Sigmoid colon (tissue), 3 donors: ENCODE data around the gene RAD21L1.

Experiments used
- POLR2A ChIP-seq, 2 donors: fragments of 450-650 bp; IDR thresholded peaks; one replicate each; pipeline ENCODE4 v1.6.1; 2016; ENCODE audit warnings: antibody characterized with exemption in 2 of 2, mild to moderate bottlenecking in 2 of 2, moderate library complexity in 2 of 2
- TF ChIP-seq, protein P1 (sequence below), 4 experiments: fragments of 450-650 bp in 3 of 4; fragments of 200-600 bp in 1 of 4; IDR thresholded peaks; one replicate each; pipeline ENCODE4 v1.5.1; 2016 to 2019; ENCODE audit warnings: antibody characterized with exemption in 4 of 4, mild to moderate bottlenecking in 3 of 4, moderate library complexity in 2 of 4

DNA sequence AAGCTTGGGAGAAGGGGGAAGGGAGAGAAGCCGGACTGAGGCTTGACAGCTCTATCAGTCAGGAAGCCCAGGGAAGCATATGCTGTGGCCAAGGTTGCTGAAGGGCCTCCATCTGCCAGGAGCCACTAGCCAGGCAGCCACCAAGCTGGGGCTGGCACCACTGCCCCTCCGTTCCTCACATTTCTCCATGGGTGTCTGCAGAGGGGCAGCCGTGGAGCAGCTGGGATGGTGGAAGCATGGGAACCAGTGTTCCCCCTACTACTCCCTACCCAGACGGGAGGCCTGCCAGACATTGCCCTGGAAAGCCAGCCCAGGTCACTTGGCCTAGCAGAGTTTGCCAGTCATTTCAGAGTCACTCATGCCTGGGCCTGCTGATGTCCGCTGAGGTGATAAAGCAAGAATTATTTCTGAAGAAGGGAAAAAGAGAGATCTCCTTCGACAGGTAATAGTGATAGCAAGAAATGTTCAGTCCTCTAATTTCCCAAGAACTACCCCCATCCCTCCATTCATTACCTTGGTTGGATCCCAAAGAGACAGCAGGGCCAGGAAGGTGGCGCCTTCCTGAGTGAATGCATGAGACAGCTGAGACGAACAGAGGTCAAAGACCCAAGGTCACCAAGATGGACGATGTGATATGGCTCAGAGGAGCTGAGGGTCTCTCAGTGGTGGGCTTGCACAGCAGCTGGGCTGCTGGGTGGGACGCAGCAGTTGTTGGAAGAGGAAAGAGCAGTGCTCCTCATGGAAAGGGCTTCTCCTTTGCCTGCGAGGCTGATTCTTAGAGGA is 62.1 kb downstream of the RAD21L1 start:
- TF ChIP-seq, protein P1, sequence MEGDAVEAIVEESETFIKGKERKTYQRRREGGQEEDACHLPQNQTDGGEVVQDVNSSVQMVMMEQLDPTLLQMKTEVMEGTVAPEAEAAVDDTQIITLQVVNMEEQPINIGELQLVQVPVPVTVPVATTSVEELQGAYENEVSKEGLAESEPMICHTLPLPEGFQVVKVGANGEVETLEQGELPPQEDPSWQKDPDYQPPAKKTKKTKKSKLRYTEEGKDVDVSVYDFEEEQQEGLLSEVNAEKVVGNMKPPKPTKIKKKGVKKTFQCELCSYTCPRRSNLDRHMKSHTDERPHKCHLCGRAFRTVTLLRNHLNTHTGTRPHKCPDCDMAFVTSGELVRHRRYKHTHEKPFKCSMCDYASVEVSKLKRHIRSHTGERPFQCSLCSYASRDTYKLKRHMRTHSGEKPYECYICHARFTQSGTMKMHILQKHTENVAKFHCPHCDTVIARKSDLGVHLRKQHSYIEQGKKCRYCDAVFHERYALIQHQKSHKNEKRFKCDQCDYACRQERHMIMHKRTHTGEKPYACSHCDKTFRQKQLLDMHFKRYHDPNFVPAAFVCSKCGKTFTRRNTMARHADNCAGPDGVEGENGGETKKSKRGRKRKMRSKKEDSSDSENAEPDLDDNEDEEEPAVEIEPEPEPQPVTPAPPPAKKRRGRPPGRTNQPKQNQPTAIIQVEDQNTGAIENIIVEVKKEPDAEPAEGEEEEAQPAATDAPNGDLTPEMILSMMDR (IDR thresholded peaks at IDR 0.05), result no peak
- TF ChIP-seq POLR2A (IDR thresholded peaks at IDR 0.05), result no peak
